HepG2 (cell line): ENCODE measurements around the gene GRAMD1A. TPM values are rescaled to one million over a fixed set of nuclear protein-coding genes. Genes with fewer than 3 reads are reported as not detected.
A peak's percentile ranks its signal among the peaks of the same experiment; 100 is the strongest.

ENCODE experiments used
- ATAC-seq: fragments of 200-7000 bp; cut with Tn5 transposase; 3 replicates; pipeline ENCODE4 v1.9.1; 2020; ENCODE audit warnings: mild to moderate bottlenecking, moderate library complexity
- BruUV-seq: library from RNA; stranded (reverse); fragments of 400-500 nt; replicated peaks from 2 replicates; lab custom pipeline; 2021; lab: Mats Ljungman, UMichigan
- CTCF ChIA-PET: fragments of 300-600 bp; formaldehyde crosslinking; extraction: SDS; loops from one replicate; lab custom pipeline; 2021; ENCODE audit warnings: low total read pairs, inconsistent platforms, low intra/inter-chr PET ratio; lab: Yijun Ruan, JAX
- POLR2A ChIA-PET: fragments of 350-600 bp; sonication (Branson Sonifier 250); formaldehyde crosslinking; loops from one replicate; lab custom pipeline; 2020; ENCODE audit warnings: antibody characterized with exemption, inconsistent platforms; lab: Yijun Ruan, JAX
- DNase-seq: peaks from one replicate; pipeline ENCODE4 v3.0.0-alpha.2; 2015; ENCODE audit warnings: low spot score
- FAIRE-seq: peaks from 3 replicates; lab custom pipeline; 2011; peaks lifted over from hg19 to GRCh38; lab: Jason Lieb, UNC
- H2AFZ ChIP-seq: one replicate; pipeline ENCODE4 v1.6.1; 2011; ENCODE audit warnings: low read length, inconsistent platforms
- H3K27ac ChIP-seq: fragments of 300-600 bp; 3 replicates; pipeline ENCODE4 v1.8.0; 2011; ENCODE audit warnings: mixed run types, mild to moderate bottlenecking, mixed read lengths, low read length, inconsistent platforms; ENCODE audit not compliant: insufficient read depth; ENCODE audit errors: extremely low read length
- H3K27me3 ChIP-seq, 2 experiments: fragments of 200-600 bp in 1 of 2; 2 replicates in 1 of 2; 3 replicates in 1 of 2; pipeline versions ENCODE4 v1.6.0 to v1.8.0; 2011; ENCODE audit warnings: low read length in 2 of 2, mild to moderate bottlenecking in 2 of 2, moderate library complexity in 2 of 2, inconsistent platforms in 1 of 2; ENCODE audit not compliant: insufficient read depth in 2 of 2, control insufficient read depth in 1 of 2
- H3K36me3 ChIP-seq, 2 experiments: fragments of 200-600 bp in 1 of 2; replicated peaks in 1 of 2; 2 replicates in 1 of 2; 3 replicates in 1 of 2; pipeline versions ENCODE4 v1.5.1 to v1.8.0; 2011; ENCODE audit warnings: low read length in 2 of 2, inconsistent platforms in 1 of 2; ENCODE audit not compliant: insufficient read depth in 2 of 2, control insufficient read depth in 1 of 2
- H3K4me1 ChIP-seq: 2 replicates; pipeline ENCODE4 v1.5.1; 2012; ENCODE audit warnings: low read length, inconsistent platforms; ENCODE audit not compliant: insufficient read depth
- H3K4me2 ChIP-seq: 2 replicates; pipeline ENCODE4 v1.6.0; 2011; ENCODE audit warnings: low read depth, low read length, inconsistent platforms
- H3K4me3 ChIP-seq, 3 experiments: fragments of 200-600 bp in 1 of 3; sonication (generic), shearing (Covaris generic) in 1 of 3; replicated peaks in 1 of 3; 2 replicates each; pipeline ENCODE4 v1.5.1; 2011 to 2016; ENCODE audit warnings: low read length in 3 of 3, inconsistent platforms in 2 of 3, low read depth in 2 of 3, mild to moderate bottlenecking in 2 of 3, control low read depth in 1 of 3, mixed read lengths in 1 of 3; ENCODE audit not compliant: insufficient read depth in 1 of 3
- H3K79me2 ChIP-seq: one replicate; pipeline ENCODE4 v1.6.1; 2011; ENCODE audit warnings: low read length, inconsistent platforms; ENCODE audit not compliant: insufficient read depth
- H3K9ac ChIP-seq: 2 replicates; pipeline ENCODE4 v1.6.0; 2011; ENCODE audit warnings: mild to moderate bottlenecking, low read depth, low read length, inconsistent platforms; ENCODE audit not compliant: insufficient read depth
- H3K9me3 ChIP-seq: 2 replicates; pipeline ENCODE4 v1.5.1; 2012; ENCODE audit warnings: mild to moderate bottlenecking, low read length
- H4K20me1 ChIP-seq: 2 replicates; pipeline ENCODE4 v1.6.0; 2011; ENCODE audit warnings: inconsistent platforms, mild to moderate bottlenecking, low read length, moderate library complexity; ENCODE audit not compliant: insufficient read depth
- AGO2 ChIP-seq: fragments of 200-400 bp; formaldehyde crosslinking; optimal IDR thresholded peaks from 2 replicates; pipeline ENCODE3; 2017; ENCODE audit warnings: mild to moderate bottlenecking, low read depth, low read length, moderate library complexity
- CAMTA2 ChIP-seq: sonication (generic); formaldehyde crosslinking; IDR thresholded peaks from 2 replicates; pipeline ENCODE4 v1.4.0; 2020; ENCODE audit warnings: mild to moderate bottlenecking, missing genetic modification reagents, borderline replicate concordance
- EZH2 ChIP-seq: conservative IDR thresholded peaks from 2 replicates; pipeline ENCODE4 v1.6.1; 2012; ENCODE audit warnings: mild to moderate bottlenecking, low read depth, low read length, moderate library complexity
- FOXJ3 ChIP-seq: sonication (generic); formaldehyde crosslinking; IDR thresholded peaks from 2 replicates; pipeline ENCODE4 v1.4.0; 2020; ENCODE audit warnings: missing genetic modification reagents, mild to moderate bottlenecking, borderline replicate concordance
- KDM5B ChIP-seq: sonication (generic); formaldehyde crosslinking; IDR thresholded peaks from 2 replicates; pipeline ENCODE4 v1.4.0; 2020; ENCODE audit warnings: missing genetic modification reagents, mild to moderate bottlenecking, borderline replicate concordance
- NR2F6 ChIP-seq, 2 experiments: IDR thresholded peaks; 2 replicates each; pipeline ENCODE4 v1.6.1; 2016; ENCODE audit warnings: antibody characterized with exemption in 1 of 2, mild to moderate bottlenecking in 1 of 2
- PAX8 ChIP-seq: sonication (generic); formaldehyde crosslinking; IDR thresholded peaks from 2 replicates; pipeline ENCODE4 v1.8.0; 2022; ENCODE audit warnings: mild to moderate bottlenecking, missing genetic modification reagents, borderline replicate concordance
- PHF8 ChIP-seq: sonication (generic); formaldehyde crosslinking; IDR thresholded peaks from 2 replicates; pipeline ENCODE4 v1.5.0; 2020; ENCODE audit warnings: missing genetic modification reagents
- RARA ChIP-seq: IDR thresholded peaks from 2 replicates; pipeline ENCODE4 v1.6.1; 2016; ENCODE audit warnings: missing genetic modification reagents, missing compliant biosample characterization
- REXO4 ChIP-seq: sonication (generic); formaldehyde crosslinking; IDR thresholded peaks from 2 replicates; pipeline ENCODE4 v1.8.0; 2022; ENCODE audit warnings: missing genetic modification reagents, mild to moderate bottlenecking, borderline replicate concordance
- ZNF24 ChIP-seq: fragments of 450-650 bp; IDR thresholded peaks from 2 replicates; pipeline ENCODE4 v1.6.1; 2017; ENCODE audit warnings: antibody characterized with exemption, mild to moderate bottlenecking
- ZNF326 ChIP-seq: sonication (generic); formaldehyde crosslinking; IDR thresholded peaks from 2 replicates; pipeline ENCODE4 v1.4.0; 2020; ENCODE audit warnings: missing genetic modification reagents, borderline replicate concordance
- ZNF687 ChIP-seq: sonication (generic); formaldehyde crosslinking; IDR thresholded peaks from 2 replicates; pipeline ENCODE4 v1.5.1; 2020; ENCODE audit warnings: mild to moderate bottlenecking, missing genetic modification reagents, moderate library complexity
- ZNF776 ChIP-seq: sonication (generic); formaldehyde crosslinking; IDR thresholded peaks from 2 replicates; pipeline ENCODE4 v1.4.0; 2020; ENCODE audit warnings: mild to moderate bottlenecking, missing genetic modification reagents
- ZSCAN20 ChIP-seq: sonication (generic); formaldehyde crosslinking; IDR thresholded peaks from 2 replicates; pipeline ENCODE4 v1.4.0; 2020; ENCODE audit warnings: missing genetic modification reagents, mild to moderate bottlenecking, borderline replicate concordance
- ZSCAN30 ChIP-seq: sonication (generic); formaldehyde crosslinking; IDR thresholded peaks from 2 replicates; pipeline ENCODE4 v1.5.0; 2020; ENCODE audit warnings: mild to moderate bottlenecking, missing genetic modification reagents
- WGBS: methylation state at CpG from one replicate; pipeline ENCODE4 v1.1.6; 2017; ENCODE audit warnings: low lambda C conversion rate; 5-methylcytosine and 5-hydroxymethylcytosine counted together
- in situ Hi-C: cut with HindIII; loops from 2 replicates; pipeline ENCODE4 v1.10.0; 2017; ENCODE audit warnings: low pct_unique_long_range_greater_than_20kb; ENCODE audit not compliant: extremely low pct_ligation_motif_present
- intact Hi-C: fragments of 100-400 bp; cut with micrococcal nuclease; formaldehyde crosslinking; loops from one replicate; pipeline ENCODE4 v1.10.0; 2022; ENCODE audit not compliant: unreplicated experiment
- polyA plus RNA-seq, 8 experiments: library from polyadenylated mRNA; depleted of rRNA in 3 of 8; stranded (reverse) in 7 of 8; unstranded in 1 of 8; fragments of >200 nt; fragmentation: Illumina TruSeq in 4 of 8; extraction: Trizol in 4 of 8; gene quantifications; 2 replicates each; pipeline versions ENCODE4 v1.2.1 to v1.2.3, GENCODE V29; 2011 to 2016; ENCODE audit warnings: low read depth in 4 of 8, missing spikeins in 1 of 8, mixed read lengths in 1 of 8; ENCODE audit not compliant: insufficient read depth in 1 of 8
- total RNA-seq, 5 experiments: library from RNA; depleted of rRNA; stranded (reverse); fragments of >200 nt; fragmentation: Illumina TruSeq; extraction: Trizol; gene quantifications; 2 replicates each; pipeline ENCODE4 v1.2.3, GENCODE V29; 2016; ENCODE audit warnings: low read depth in 1 of 5
- TF ChIP-seq, protein P1 (sequence below): IDR thresholded peaks from 2 replicates; pipeline ENCODE4 v1.6.1; 2016; ENCODE audit warnings: control low read depth

Gene GRAMD1A
- total and polyA plus RNA-seq, 2 of the 13 experiments (the other 11 are each of a cell fraction or from before 2014, with no cell fraction given), result 14.7 to 181 TPM

DNA sequence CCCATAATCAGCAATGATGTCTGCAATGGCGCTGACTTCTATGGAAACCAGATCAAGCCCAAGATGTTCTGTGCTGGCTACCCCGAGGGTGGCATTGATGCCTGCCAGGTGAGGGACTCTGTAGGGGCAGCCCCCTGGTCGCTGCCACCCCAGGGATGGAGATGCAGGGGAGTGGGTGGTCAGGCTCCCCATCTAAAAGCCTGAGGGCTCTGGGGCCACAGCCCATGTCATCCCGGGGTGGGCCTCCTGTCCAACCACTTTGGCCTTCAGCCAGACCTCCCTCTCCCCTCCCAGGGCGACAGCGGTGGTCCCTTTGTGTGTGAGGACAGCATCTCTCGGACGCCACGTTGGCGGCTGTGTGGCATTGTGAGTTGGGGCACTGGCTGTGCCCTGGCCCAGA, 65.5 kb downstream of the GRAMD1A start:
- no peak for TF ChIP-seq ZNF326 (CRISPR knock-in tag)
- no peak for TF ChIP-seq PAX8
- no peak for TF ChIP-seq ZNF24
- peak; percentile 25; the same call in 1 of the 2 replicates for TF ChIP-seq ZNF687 (CRISPR knock-in tag)
- no peak for TF ChIP-seq ZSCAN30 (CRISPR knock-in tag)
- TF ChIP-seq NR2F6 (IDR thresholded peaks at IDR 0.05), result no peak
- no peak for TF ChIP-seq NR2F6 (CRISPR knock-in tag; IDR thresholded peaks at IDR 0.05)
- TF ChIP-seq FOXJ3 (CRISPR knock-in tag), result no peak
- TF ChIP-seq AGO2, result peak; percentile 90
- TF ChIP-seq PHF8 (CRISPR knock-in tag), result no peak
- TF ChIP-seq REXO4, result no peak
- no peak for TF ChIP-seq EZH2
- no peak for TF ChIP-seq ZNF776 (CRISPR knock-in tag)
- TF ChIP-seq CAMTA2, result no peak
- TF ChIP-seq, protein P1, sequence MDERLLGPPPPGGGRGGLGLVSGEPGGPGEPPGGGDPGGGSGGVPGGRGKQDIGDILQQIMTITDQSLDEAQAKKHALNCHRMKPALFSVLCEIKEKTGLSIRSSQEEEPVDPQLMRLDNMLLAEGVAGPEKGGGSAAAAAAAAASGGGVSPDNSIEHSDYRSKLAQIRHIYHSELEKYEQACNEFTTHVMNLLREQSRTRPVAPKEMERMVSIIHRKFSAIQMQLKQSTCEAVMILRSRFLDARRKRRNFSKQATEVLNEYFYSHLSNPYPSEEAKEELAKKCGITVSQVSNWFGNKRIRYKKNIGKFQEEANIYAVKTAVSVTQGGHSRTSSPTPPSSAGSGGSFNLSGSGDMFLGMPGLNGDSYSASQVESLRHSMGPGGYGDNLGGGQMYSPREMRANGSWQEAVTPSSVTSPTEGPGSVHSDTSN (CRISPR knock-in tag), result no peak
- 0 out of 2 replicates have a peak, but pooled peaks have one; percentile 16 for TF ChIP-seq KDM5B
- no peak for TF ChIP-seq ZSCAN20 (CRISPR knock-in tag)
- TF ChIP-seq RARA (CRISPR knock-in tag), result no peak
- Histone ChIP-seq H2AFZ (no peak overlapping the region), H3K9ac (no peak overlapping the region), H4K20me1 (no peaks in the 10 kb centered on the region), H3K27ac (no peak overlapping the region), H3K9me3 (peaks cover 8% of the 10 kb centered on the region), H3K4me1 (peaks cover 20% of the 10 kb centered on the region), H3K4me2 (no peak overlapping the region), H3K36me3 (no peaks in the 10 kb centered on the region), H3K4me3 (no peak overlapping the region), H3K27me3 (no peaks in the 10 kb centered on the region; a peak in 1 of 5 replicates), H3K79me2 (no peaks in the 10 kb centered on the region)
- ATAC-seq, result no peak; the same call in 2 of the 3 replicates
- no TSS peak for BruUV-seq
- intact Hi-C loops (no loop called here), in situ Hi-C loops (loop anchor here (5.0 kb wide), 1 partner anchor 72 kb away; the partner anchor contains the start of genes FXYD1 and LGI4)
- ChIA-PET CTCF (no interaction called here), POLR2A (no interaction called here)
- no peak for FAIRE-seq
- no peak for DNase-seq
- WGBS, result 68% methylated on average over 4 of the region's 10 CpGs
